ENCODE results near the gene PNPO. TPM values are rescaled to one million over a fixed set of nuclear protein-coding genes. Genes with fewer than 3 reads are reported as not detected.

Gene PNPO
- 7.0 and 8.8 TPM in 2 replicates for total RNA-seq (2021; fragmentation: NEBNext Ultra II Directional; extraction: Animal tissue kit (Norgen Biotek cat#: 25700))
- polyA plus RNA-seq (2011; rRNA removed): 7.5 and 8.1 TPM in 2 replicates
- 7.3 TPM for polyA plus RNA-seq (2011; cell fraction: cytosol; rRNA removed)
- polyA plus RNA-seq (2011; cell fraction: nucleus; rRNA removed): 4.6 TPM
- polyA plus RNA-seq (2012, experiment 1 of 2): 3.2 to 5.9 TPM (median 5.0 TPM) in 4 replicates
- 4.7 TPM for polyA plus RNA-seq (2012, experiment 2 of 2)
- 5.1 TPM for polyA plus RNA-seq (2013, experiment 1 of 2)
- polyA plus RNA-seq (2013, experiment 2 of 2): 5.1 TPM
- polyA minus RNA-seq (2011; rRNA and poly(A)+ RNA removed): 10.6 and 10.7 TPM in 2 replicates
- 6.8 TPM for polyA minus RNA-seq (2011; cell fraction: cytosol; rRNA and poly(A)+ RNA removed)
- polyA minus RNA-seq (2011; cell fraction: nucleus; rRNA and poly(A)+ RNA removed): 5.2 TPM
- long read RNA-seq, experiment 1: 0 reads
- long read RNA-seq, experiment 2: 0 reads

- H3K27me3 ChIP-seq (replicated peaks in 1 of 4; ENCODE audit: control insufficient read depth in 3 of 4, extremely low read depth in 1 of 4, insufficient read depth in 3 of 4, low read length in 3 of 4): peaks cover 0 to 12% (median 7%) of the 10 kb centered on the region in 4 experiments; a peak in 5 of 7 replicates
- no peaks in the 10 kb centered on the region; a peak in 1 of 8 replicates for H3K36me3 ChIP-seq (ENCODE audit: control insufficient read depth in 2 of 4, insufficient read depth in 4 of 4, low read length in 3 of 4)
- POLR2A ChIA-PET (ENCODE audit: partially characterized antibody): interaction anchor here (0.7 to 2.7 kb wide), 10 partner anchors 9 to 166 kb away, joined by 3 to 8 read pairs (median 4); partner anchors contain the start of genes CDK5RAP3, SNX11 and SP2
- H3K23ac ChIP-seq (ENCODE audit: insufficient read length): no peak within 1 kb of the TSS
- H2BK120ac ChIP-seq (replicated peaks; ENCODE audit: low read depth, low read length): no peak within 1 kb of the TSS
- H3K9me3 ChIP-seq (ENCODE audit: insufficient read depth in 2 of 2, low read depth in 1 of 2, low read length in 1 of 2): no peaks in the 10 kb centered on the region
- 50% methylated on average over 44 of the region's 50 CpGs; no CpG with 5 or more reads in 1 of the 2 experiments for WGBS, 2 experiments (ENCODE audit: extremely low coverage in 1 of 2, insufficient coverage in 1 of 2, insufficient read length in 1 of 2, insufficient replicate concordance in 2 of 2, low coverage in 1 of 2, low lambda C conversion rate in 2 of 2, missing lambda C conversion rate in 1 of 2)
- no peak within 1 kb of the TSS for H3K56ac ChIP-seq (replicated peaks; ENCODE audit: insufficient read length, low read depth, low read length)
- H3K4me2 ChIP-seq (ENCODE audit: insufficient read depth in 1 of 2, low read depth in 2 of 2, low read length in 2 of 2): peak within 1 kb of the TSS; percentile 68 to 74
- no peak within 1 kb of the TSS; the same call in 1 of the 2 replicates for H2BK5ac ChIP-seq (ENCODE audit: low read depth, low read length)
- no peak within 1 kb of the TSS for H3K4ac ChIP-seq (replicated peaks; ENCODE audit: insufficient read length, low read depth, low read length)
- no peaks in the 10 kb centered on the region for H3K79me1 ChIP-seq (ENCODE audit: low read depth, low read length)
- H2BK15ac ChIP-seq (ENCODE audit: low read length): no peak within 1 kb of the TSS
- H3K27ac ChIP-seq (ENCODE audit: low read depth, low read length): no peak within 1 kb of the TSS
- no peak within 1 kb of the TSS for H3K9ac ChIP-seq (replicated peaks in 1 of 4; ENCODE audit: extremely low read depth in 1 of 4, low read depth in 3 of 4, low read length in 3 of 4)
- DNase-seq (ENCODE audit: low read depth in 1 of 2, low spot score in 2 of 2) (peak; percentile 56 to 77), FAIRE-seq (peak; percentile 36)
- H2BK12ac ChIP-seq (ENCODE audit: low read depth, low read length): 0 out of 2 replicates have a peak within 1 kb of the TSS, but pooled peaks have one; percentile 17
- H3K79me2 ChIP-seq (ENCODE audit: control insufficient read depth in 1 of 2, insufficient read depth in 2 of 2, low read length in 2 of 2): no peaks in the 10 kb centered on the region
- no peak within 1 kb of the TSS for H2AFZ ChIP-seq (ENCODE audit: low read length)
- H4K5ac ChIP-seq (ENCODE audit: insufficient read length, low read depth, low read length): no peak within 1 kb of the TSS
- no peak within 1 kb of the TSS for H2BK20ac ChIP-seq (ENCODE audit: low read length)
- H4K91ac ChIP-seq (replicated peaks; ENCODE audit: insufficient read length, low read length): peak within 1 kb of the TSS; percentile 30
- H3K14ac ChIP-seq (ENCODE audit: insufficient read length): no peak within 1 kb of the TSS
- H3K18ac ChIP-seq (ENCODE audit: extremely low read depth, low read length): no peak within 1 kb of the TSS
- H3K4me3 ChIP-seq (ENCODE audit: extremely low read depth in 1 of 4, insufficient read depth in 2 of 4, low read depth in 3 of 4, low read length in 4 of 4): peak within 1 kb of the TSS; percentile 17 to 58 (median 35); a peak in 7 of 8 replicates
- H2AK5ac ChIP-seq (ENCODE audit: low read depth, low read length): no peak within 1 kb of the TSS; the same call in 1 of the 2 replicates
- H3K4me1 ChIP-seq (replicated peaks in 1 of 4; ENCODE audit: control insufficient read depth in 3 of 4, insufficient read depth in 4 of 4, low read length in 3 of 4): peaks cover 0 to 1% (median 0%) of the 10 kb centered on the region in 4 experiments; a peak in 1 of 7 replicates
- peaks cover 3% of the 10 kb centered on the region; the same call in 1 of the 2 replicates for H3K23me2 ChIP-seq (ENCODE audit: low read depth, low read length)
- CTCF ChIA-PET (ENCODE audit: partially characterized antibody): interaction anchor here (0.6 to 28.0 kb wide), 9 partner anchors 14 to 164 kb away, joined by 3 to 1010 read pairs (median 7); partner anchors contain the start of genes CDK5RAP3, PRR15L, SCRN2 and SP6
- no peaks in the 10 kb centered on the region for H4K20me1 ChIP-seq (replicated peaks in 1 of 2; ENCODE audit: control insufficient read depth in 1 of 2, insufficient read depth in 2 of 2, low read length in 2 of 2)
- H4K8ac ChIP-seq (ENCODE audit: extremely low read depth, insufficient read depth, low read length): peak within 1 kb of the TSS; percentile 74; the same call in 1 of the 2 replicates
- TF ChIP-seq SP2 (IDR thresholded peaks at IDR 0.05; ENCODE audit: low read length) (peak; percentile 60), TAF7 (optimal IDR thresholded peaks at IDR 0.05; ENCODE audit: borderline replicate concordance, low read depth, low read length) (no peak), POLR2AphosphoS5 (IDR thresholded peaks at IDR 0.05; ENCODE audit: low read depth, low read length) (no peak), MAFK (IDR thresholded peaks at IDR 0.05; ENCODE audit: low read depth, low read length) (no peak), JUND (IDR thresholded peaks at IDR 0.05; ENCODE audit: low read length) (no peak), ASH2L (IDR thresholded peaks at IDR 0.05; ENCODE audit: low read length) (no peak), EGR1 (IDR thresholded peaks at IDR 0.05; ENCODE audit: borderline replicate concordance, low read depth, low read length) (no peak), TEAD4 (IDR thresholded peaks at IDR 0.05; ENCODE audit: low read depth, low read length) (no peak), KDM5A (IDR thresholded peaks at IDR 0.05; ENCODE audit: low read length) (no peak)
Measured at GRCh38 chr17:47941246-47942095, at the start of gene PNPO. TSS of gene PNPO (plus strand) at chr17:47941571. CDS start at chr17:47941676, 105 bp downstream.

All from H1 (cell line).